T follicular helper cell (primary cell): ENCODE results near the gene EBF3.

Experiments used
- DNase-seq: peaks from one replicate; pipeline ENCODE4 v3.0.0-alpha.2; 2020; ENCODE audit warnings: low read depth

The EBF3 gene

GRCh38 chr10:129890170-129890569 lies 73.9 kb downstream of the EBF3 start:
- DNase-seq, result no peak

- peak; percentile 14 for DNase-seq
These were observed 75.1 kb downstream of the EBF3 start for GRCh38 chr10:129888784-129889616.

- DNase-seq, result no peak
These were observed 75.9 kb downstream of the EBF3 start for GRCh38 chr10:129887986-129888783.

DNA sequence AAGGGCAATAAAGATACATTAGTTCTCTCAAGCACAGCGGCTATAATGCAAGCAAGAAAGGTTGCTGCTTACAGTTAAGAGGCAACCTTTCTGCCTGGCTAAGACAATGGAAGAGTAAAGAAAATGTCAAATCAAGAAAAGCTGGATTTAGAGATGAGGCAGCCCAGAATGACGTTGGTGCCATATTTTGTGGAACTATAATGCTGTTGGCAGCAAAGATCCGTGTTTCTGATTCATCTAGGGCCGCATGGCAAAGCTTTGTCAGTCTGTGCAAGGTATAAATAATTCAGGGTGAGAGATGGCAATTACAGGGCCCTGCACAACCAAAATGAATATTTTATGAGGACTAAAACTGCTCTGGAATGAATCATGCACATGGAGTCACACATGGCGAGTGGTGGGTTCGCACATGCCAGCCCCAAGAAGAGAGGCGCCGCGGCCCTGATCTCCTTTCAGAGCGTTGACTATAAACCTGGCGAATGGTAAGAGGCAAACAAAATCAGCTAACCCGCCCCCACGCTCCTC lies 76.6 kb downstream of the EBF3 start:
- DNase-seq, result no peak

DNA sequence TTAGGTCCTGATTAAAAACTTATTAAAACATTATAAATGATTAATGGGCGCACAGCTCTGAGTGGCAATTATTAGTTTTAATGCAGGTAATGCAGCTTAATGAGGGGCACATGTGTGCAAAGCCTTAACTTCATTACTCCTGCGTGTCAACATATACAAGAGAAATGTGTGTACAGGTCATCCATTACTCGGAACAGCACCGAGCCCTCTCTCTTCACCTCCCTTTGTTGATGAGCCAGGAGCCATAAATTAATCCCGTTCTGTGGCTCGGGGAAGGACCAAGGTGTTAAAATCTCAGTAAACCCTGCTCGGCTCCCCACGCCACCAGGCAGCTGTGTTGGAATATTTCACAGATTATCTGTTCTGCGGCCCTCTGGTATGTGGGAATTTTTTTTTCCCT lies 77.8 kb downstream of the EBF3 start:
- no peak for DNase-seq

- no peak for DNase-seq
These were observed 78.5 kb downstream of the EBF3 start for GRCh38 chr10:129885526-129885925.

DNA sequence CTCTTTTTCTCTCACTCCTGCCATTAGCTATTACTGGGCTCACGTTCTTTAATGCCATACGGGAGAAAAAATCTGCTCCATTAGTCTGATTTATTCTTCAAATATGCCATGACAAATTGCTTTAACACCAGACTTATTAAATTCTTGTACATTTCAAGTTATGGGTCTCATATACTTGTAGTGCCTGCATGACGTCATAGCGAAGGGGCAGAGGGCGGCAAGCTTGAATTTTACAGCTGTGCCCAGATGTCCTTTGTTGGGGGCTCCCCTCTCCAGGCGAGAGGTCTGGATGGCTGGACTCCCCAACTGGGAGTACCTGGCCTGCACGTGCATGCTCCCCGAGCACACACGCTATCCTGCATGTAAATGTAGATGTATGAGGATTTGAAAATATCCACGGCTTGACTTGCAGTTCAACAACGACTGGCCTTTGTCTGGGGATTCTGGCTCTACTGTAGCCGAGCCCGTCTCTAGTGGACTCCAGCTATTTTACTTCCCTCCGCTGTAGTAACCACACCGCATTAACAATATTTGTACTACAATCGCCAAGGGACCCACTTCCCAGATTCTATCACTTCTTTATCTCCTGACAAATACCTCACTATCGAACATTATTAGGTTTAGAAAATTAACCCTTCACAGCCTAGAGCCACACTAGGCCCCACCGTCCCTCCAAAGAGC lies 79.5 kb downstream of the EBF3 start:
- no peak for DNase-seq

DNA sequence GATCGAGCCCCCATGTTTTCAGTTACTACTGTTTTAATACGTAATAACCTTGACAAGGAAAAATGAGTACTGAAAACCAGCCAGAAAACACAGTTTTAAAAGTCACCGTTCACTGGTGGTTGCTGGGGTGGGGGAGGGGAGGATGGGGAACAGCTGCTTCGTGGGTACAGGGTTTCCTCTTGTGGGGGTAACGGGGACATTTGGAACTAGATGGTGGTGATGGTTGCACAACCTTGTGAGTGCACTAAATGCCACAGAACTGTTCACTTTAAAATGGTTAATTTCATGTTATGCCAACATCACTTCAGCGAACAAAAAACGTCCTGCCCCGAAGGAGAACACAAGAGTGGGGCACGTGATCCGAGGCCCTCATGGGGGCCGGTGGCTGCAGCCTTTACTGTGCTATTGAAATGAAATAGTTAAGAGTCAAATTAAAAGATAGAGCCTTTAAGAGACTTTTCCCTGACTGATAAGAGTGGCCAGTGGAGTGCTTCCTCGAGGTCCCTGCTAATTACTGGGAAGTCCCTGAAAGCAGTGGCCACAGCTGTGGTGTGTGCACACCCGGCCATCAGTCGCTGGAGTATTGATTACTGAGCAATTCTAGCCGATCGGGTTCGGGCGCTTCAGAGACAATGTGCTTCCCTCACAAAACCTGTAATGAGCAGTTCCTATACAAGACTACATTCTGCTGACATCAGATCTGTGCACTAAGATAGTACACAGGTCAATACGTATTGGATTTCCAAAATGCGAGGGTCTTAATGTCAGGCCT lies 80.3 kb downstream of the EBF3 start:
- no peak for DNase-seq

- no peak for DNase-seq
These were observed 81.0 kb downstream of the EBF3 start for GRCh38 chr10:129883029-129883428.

DNA sequence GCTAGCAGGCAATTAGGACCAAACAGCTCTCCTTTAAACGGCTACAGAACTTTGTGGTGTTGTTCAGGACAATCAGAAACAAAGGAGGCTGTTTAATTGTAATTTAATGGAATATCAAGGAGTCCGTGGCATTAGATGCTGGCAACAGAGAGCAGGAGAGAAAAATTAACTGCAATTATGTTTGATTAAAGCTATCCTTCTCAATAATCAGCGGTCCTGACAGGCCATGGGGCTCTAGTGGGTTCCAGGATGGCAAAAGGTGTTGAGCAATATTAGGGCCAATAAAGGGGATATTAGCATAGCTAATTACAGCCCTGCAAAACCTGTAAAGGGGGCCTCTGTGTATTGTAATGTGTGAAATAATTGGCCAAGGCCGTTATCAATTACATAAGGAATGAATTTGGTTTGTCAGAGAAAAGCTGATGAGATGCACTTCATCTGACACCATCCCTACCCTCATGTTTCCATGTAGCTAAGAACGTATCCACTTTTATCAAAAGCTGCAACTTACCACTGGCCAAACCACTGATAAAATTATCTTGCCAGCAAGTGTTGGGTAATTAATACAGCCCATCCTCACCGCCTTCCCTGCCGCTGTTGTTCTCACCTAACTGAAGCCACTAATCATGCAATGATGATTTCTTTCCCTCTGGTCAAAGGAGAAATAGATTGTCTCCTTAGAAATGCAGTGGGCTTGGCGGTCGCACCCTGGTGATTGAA lies 81.6 kb downstream of the EBF3 start:
- no peak for DNase-seq

GRCh38 chr10:129881641-129882040 lies 82.4 kb downstream of the EBF3 start:
- no peak for DNase-seq

DNA sequence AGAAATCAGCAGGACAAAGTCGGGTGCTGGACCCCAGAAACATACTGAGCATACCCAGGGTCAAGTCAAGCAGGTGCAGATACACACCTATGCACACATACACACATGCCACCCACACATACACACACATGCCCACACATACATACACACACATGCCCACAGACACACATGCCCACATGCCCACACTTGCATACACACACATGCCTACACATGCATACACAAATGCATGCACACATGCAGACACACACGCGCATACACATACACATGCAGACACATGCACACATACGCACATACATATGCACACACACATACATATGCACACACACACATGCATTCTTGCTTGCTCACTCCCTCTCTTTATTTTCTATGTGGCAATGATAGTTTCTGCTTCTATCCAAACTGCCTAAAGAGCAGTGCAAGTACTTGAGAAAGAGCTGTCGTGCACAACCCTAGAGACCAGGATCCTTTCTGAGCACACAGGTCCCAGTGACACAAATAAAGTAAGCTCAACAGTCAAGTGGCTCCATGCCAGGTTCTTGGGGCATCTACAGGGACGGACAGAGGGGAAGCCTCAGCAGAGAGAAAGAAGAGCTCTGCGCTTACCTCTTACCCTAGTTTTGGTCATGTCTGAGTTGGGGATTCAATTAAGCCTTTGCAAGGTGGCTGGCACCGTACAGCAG lies 83.7 kb downstream of the EBF3 start:
- DNase-seq, result no peak

- no peak for DNase-seq
These were observed 84.4 kb downstream of the EBF3 start for GRCh38 chr10:129879655-129880054.

DNA sequence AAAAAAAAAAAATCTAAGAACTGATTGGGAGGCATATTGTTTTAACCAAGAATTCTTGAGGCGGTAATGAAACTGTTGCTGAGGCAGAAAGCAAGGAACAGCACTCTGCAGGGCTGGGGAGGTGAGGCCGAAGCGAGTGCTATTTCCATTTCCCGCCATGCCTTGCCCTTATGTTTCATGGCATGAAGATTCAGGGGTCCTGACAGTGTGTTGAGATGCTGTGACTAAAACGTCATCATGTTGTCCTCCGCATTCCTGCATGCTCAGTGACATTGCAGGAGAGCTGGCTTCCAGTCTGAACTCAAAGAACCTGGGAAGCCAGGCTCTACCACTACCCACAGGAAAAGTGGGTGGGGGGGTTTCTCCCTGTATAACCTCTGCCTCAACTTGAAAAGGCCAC lies 85.2 kb downstream of the EBF3 start:
- DNase-seq, result no peak

DNA sequence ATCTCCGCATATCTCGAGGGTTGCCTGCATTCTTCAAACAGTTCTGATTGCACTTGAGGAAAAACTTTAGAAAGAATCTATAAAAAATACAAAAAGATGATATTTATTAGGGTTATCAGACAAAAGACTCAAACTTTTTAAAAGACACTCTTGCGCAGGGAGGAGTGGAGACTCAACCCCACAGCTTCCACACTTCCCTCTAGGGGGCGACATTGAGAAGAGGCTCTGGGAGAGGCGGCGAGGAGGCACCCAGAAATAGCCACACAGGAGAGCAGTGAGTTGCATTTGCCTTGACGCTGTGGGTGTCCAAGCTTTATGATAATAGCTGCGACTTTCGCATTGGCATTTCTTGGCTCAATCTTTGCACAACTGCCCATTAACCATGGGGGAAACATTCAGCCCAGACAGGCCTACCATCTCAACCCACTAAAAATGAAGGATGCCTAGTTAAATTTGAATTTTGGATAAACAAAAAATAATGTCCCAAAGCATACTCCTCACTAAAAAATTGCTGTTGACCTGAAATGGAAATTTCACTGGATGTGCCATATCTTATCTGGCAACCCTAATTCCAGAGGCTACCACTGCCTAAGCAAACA lies 86.2 kb downstream of the EBF3 start:
- peak; percentile 10 for DNase-seq

DNA sequence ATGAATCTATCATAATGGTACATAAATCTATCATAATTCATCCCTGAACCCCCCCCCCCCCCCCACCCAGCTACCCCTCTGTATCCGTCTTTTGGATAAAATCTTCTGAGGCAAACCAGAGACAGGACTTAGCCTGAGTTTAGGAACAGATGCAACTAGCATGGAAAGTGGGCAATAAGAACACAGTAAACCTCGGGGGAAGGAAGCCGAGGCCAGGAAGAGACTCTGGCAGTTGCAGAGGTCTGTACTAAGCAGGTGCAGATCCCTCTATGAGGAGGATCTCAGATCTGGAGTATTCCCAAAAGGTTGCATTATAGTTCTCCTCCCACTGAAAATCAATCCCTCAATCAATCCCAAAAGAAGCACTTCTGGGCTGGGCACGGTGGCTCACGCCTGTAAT lies 87.2 kb downstream of the EBF3 start:
- DNase-seq, result no peak

GRCh38 chr10:129875993-129876726 lies 87.9 kb downstream of the EBF3 start:
- DNase-seq, result no peak

- DNase-seq, result no peak
These were observed 90.7 kb downstream of the EBF3 start for GRCh38 chr10:129873351-129873750.

DNA sequence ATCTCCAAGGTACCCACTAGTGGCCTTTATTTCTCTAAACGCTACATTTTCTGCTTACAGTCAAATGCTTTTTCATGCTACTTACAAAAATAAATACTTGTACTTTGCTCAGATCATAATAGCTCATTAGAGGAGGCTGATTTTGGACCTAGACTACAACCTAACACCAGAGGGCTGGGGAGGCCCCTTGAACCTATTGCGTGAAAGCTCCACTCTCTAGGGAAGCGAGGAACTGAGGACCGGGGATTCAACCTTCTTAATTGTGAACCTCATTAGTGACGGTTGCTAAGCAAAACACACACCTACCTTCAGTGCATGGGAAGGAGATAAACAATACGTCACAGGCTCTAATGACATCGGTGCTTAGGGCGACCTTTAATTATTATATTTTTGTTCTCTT lies 92.1 kb downstream of the EBF3 start:
- no peak for DNase-seq
